ENCODE results near the gene LEPR.
"Not testable (repeated sequence)": the region's sequence is repeated elsewhere in the genome, so short reads cannot be mapped to it uniquely, and the experiment has no call there.

The LEPR gene

DNA sequence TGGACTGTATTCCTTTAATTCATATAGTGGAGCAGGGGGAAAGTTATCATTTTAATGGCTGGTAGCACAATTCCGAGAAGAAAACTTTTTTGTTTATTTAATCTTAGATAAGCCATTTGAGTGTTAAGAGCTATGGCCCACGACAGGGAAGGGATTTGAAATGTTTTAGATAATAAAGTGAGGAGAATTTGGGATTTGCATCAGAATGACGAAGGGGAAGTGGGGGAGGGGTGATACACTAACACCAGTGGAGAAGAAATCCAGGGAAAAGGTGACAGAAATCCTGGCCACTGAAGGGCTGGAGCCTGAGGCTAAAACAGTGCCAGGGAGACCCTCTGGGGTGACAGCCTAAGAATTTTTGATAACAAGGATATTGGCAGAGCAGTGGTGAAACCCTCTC lies 21.0 kb downstream of the LEPR start:
- H3K4me1 ChIP-seq (ENCODE audit: insufficient read depth, low read length), result peaks cover 4% of the 10 kb centered on the region
- no peaks in the 10 kb centered on the region for H3K36me3 ChIP-seq (ENCODE audit: insufficient read depth, low read length)

DNA sequence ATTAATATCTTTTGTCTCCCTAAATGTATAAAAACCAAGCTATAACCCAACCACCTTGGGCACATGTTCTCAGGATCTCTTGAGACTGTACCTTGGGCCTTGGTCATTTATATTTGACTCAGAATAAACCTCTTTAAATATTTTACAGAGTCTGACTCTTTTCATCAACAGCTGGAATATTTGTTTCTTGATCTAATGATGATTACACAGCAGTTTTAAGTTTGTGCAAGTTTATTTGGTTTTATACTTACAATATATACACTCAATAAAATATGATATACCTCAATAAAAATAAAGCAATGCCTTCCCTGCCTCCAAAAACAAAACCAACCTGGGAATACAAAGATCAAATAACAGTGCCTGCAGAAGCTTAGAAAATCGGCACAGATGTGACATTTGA lies 22.0 kb downstream of the LEPR start:
- H3K9ac ChIP-seq (ENCODE audit: low read length), result no peak overlapping the region
- no peaks in the 10 kb centered on the region for H3K27me3 ChIP-seq (ENCODE audit: control insufficient read depth in 1 of 2, insufficient read depth in 2 of 2, low read length in 2 of 2)
- no peaks in the 10 kb centered on the region for H3K36me3 ChIP-seq (ENCODE audit: insufficient read depth, low read length)
- H3K9me3 ChIP-seq (ENCODE audit: low read length), result no peaks in the 10 kb centered on the region
- no peak overlapping the region for H3K27ac ChIP-seq (ENCODE audit: low read depth, low read length)
- H3K4me3 ChIP-seq (ENCODE audit: low read depth in 1 of 2, low read length in 2 of 2), result no peak overlapping the region
- no peaks in the 10 kb centered on the region for H3K4me1 ChIP-seq (ENCODE audit: insufficient read depth, low read length)

More for the DNA sequence above, 21.0 kb downstream of the LEPR start:
- H3K4me3 ChIP-seq (ENCODE audit: low read depth in 1 of 2, low read length in 2 of 2), result no peak overlapping the region
- H3K9me3 ChIP-seq (ENCODE audit: low read length), result no peaks in the 10 kb centered on the region
- H3K27ac ChIP-seq (ENCODE audit: low read depth, low read length), result no peak overlapping the region
- no peak overlapping the region for H3K9ac ChIP-seq (ENCODE audit: low read length)
- H3K27me3 ChIP-seq (ENCODE audit: control insufficient read depth in 1 of 2, insufficient read depth in 2 of 2, low read length in 2 of 2), result no peaks in the 10 kb centered on the region

DNA sequence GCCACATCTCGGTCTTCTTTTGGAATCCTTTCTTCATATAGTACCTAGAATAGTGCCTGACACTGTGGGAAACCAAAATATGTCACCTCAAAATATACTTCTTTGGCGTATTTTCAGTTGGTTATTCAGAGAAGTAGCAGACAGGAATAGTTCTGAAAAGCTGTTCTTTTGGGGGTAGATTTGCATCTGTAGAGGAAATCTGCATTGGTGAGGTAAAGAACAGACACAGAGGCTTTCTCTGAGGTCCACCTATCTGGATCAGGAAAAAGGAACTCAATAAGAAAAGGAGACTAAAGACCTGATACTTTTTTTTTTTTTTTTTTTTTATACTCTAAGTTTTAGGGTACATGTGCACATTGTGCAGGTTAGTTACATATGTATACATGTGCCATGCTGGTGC lies 23.2 kb downstream of the LEPR start:
- H3K4me1 ChIP-seq (ENCODE audit: insufficient read depth, low read length), result no peaks in the 10 kb centered on the region
- no peaks in the 10 kb centered on the region for H3K36me3 ChIP-seq (ENCODE audit: insufficient read depth, low read length)
- H3K27me3 ChIP-seq (ENCODE audit: control insufficient read depth in 1 of 2, insufficient read depth in 2 of 2, low read length in 2 of 2), result no peaks in the 10 kb centered on the region
- no peaks in the 10 kb centered on the region for H3K9me3 ChIP-seq (ENCODE audit: low read length)
- H3K27ac ChIP-seq (ENCODE audit: low read depth, low read length), result no peak overlapping the region
- H3K4me3 ChIP-seq (ENCODE audit: low read depth in 1 of 2, low read length in 2 of 2), result no peak overlapping the region
- no peak overlapping the region for H3K9ac ChIP-seq (ENCODE audit: low read length)

DNA sequence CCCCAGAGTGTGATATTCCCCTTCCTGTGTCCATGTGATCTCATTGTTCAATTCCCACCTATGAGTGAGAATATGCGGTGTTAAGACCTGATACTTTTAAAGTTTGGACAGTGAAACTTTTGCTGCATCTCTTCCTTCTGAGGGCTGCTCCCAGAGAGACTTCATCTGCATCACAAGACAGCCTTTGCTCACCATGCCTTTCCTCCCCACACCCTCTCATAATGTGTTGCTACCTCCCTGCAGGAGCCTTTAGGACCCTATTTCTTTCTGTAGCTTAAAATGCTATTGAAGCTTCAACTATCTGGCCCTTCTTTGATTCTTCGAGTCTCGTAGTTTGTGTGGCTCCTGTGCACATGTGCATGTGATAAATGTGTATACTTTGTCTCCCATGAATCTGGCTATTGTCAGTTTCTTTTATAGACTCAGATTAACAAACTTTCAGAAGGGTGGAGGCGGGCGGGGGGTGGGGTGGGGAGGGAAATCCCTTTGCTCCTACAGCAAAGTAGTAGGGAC lies 23.7 kb downstream of the LEPR start:
- H3K27ac ChIP-seq (ENCODE audit: low read depth, low read length), result no peak overlapping the region
- no peaks in the 10 kb centered on the region for H3K27me3 ChIP-seq (ENCODE audit: control insufficient read depth in 1 of 2, insufficient read depth in 2 of 2, low read length in 2 of 2)
- no peak overlapping the region for H3K4me3 ChIP-seq (ENCODE audit: low read depth in 1 of 2, low read length in 2 of 2)

DNA sequence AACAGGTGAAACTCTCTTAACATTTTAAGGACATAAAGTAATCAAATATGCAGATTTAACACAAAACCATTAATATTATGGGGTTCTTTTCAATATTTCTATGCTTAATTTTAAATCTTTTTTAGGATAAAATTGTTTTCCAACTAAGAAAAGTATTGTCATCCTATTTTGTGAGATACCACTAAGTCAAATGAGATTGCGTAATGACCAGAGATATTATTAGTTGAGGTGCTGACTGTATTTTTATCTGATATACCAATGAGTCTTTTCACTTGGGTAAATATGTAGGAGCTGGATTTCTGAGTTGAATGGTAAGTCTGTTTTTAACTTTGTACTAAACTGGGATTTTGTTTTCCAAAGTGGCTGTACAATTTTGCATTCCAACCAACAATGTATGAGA lies 25.4 kb downstream of the LEPR start:
- Histone ChIP-seq H3K36me3 (ENCODE audit: insufficient read depth, low read length) (no peaks in the 10 kb centered on the region), H3K9ac (ENCODE audit: low read length) (no peak overlapping the region), H3K27me3 (ENCODE audit: control insufficient read depth in 1 of 2, insufficient read depth in 2 of 2, low read length in 2 of 2) (no peaks in the 10 kb centered on the region), H3K4me1 (ENCODE audit: insufficient read depth, low read length) (no peaks in the 10 kb centered on the region), H3K27ac (ENCODE audit: low read depth, low read length) (no peak overlapping the region), H3K9me3 (ENCODE audit: low read length) (no peaks in the 10 kb centered on the region), H3K4me3 (ENCODE audit: low read depth in 1 of 2, low read length in 2 of 2) (no peak overlapping the region)

More for the DNA sequence above, 23.7 kb downstream of the LEPR start:
- no peaks in the 10 kb centered on the region for H3K4me1 ChIP-seq (ENCODE audit: insufficient read depth, low read length)
- H3K9ac ChIP-seq (ENCODE audit: low read length), result no peak overlapping the region
- H3K9me3 ChIP-seq (ENCODE audit: low read length), result no peaks in the 10 kb centered on the region
- no peaks in the 10 kb centered on the region for H3K36me3 ChIP-seq (ENCODE audit: insufficient read depth, low read length)

DNA sequence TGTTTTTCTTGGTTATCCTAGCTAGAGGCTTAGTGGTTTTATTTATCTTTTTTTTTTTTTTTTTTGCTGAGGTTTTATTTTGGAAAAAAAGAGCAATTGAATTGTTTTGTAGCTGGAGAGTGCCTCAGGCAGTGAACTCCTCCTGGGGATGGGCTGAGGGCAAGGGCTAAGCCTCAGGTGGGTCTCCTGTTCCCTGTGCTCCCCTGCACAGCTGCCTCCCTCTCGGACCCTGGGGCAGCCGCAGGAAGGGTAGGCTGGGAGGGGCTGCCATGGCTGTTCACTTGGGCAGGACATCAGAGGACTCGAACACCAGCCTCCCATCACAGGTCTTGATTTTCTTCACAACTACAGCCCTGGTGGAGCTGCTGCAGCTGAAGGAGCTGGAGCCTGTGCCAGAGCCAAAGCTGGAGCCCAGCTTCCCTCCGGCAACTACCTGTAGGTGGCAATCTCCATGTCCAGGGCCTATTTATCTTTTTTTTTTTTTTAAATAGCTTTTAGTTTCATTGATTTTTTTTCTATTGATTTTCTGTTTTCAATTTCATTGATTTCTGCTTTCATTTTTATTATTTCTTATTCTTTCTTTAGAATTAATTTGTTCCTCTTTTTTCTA lies 28.9 kb downstream of the LEPR start:
- Histone ChIP-seq H3K9ac (ENCODE audit: low read length) (no peak overlapping the region), H3K36me3 (ENCODE audit: insufficient read depth, low read length) (no peaks in the 10 kb centered on the region), H3K27me3 (ENCODE audit: control insufficient read depth in 1 of 2, insufficient read depth in 2 of 2, low read length in 2 of 2) (no peaks in the 10 kb centered on the region), H3K4me1 (ENCODE audit: insufficient read depth, low read length) (no peaks in the 10 kb centered on the region), H3K9me3 (ENCODE audit: low read length) (no peaks in the 10 kb centered on the region), H3K27ac (ENCODE audit: low read depth, low read length) (no peak overlapping the region), H3K4me3 (ENCODE audit: low read depth in 1 of 2, low read length in 2 of 2) (no peak overlapping the region)

DNA sequence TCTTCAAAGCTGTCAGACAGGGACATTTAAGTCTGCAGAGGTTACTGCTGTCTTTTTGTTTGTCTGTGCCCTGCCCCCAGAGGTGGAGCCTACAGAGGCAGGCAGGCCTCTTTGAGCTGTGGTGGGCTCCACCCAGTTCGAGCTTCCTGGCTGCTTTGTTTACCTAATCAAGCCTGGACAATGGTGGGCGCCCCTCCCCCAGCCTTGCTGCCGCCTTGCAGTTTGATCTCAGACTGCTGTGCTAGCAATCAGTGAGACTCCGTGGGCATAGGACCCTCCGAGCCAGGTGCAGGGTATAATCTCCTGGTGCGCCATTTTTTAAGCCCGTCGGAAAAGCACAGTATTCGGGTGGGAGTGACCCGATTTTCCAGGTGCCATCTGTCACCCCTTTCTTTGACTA lies 35.2 kb downstream of the LEPR start:
- H3K4me3 ChIP-seq (ENCODE audit: low read depth in 1 of 2, low read length in 2 of 2); H3K9me3 ChIP-seq (ENCODE audit: low read length); H3K4me1 ChIP-seq (ENCODE audit: insufficient read depth, low read length); H3K27me3 ChIP-seq (ENCODE audit: control insufficient read depth in 1 of 2, insufficient read depth in 2 of 2, low read length in 2 of 2); H3K9ac ChIP-seq (ENCODE audit: low read length); H3K27ac ChIP-seq (ENCODE audit: low read depth, low read length); H3K36me3 ChIP-seq (ENCODE audit: insufficient read depth, low read length): not testable (repeated sequence)

DNA sequence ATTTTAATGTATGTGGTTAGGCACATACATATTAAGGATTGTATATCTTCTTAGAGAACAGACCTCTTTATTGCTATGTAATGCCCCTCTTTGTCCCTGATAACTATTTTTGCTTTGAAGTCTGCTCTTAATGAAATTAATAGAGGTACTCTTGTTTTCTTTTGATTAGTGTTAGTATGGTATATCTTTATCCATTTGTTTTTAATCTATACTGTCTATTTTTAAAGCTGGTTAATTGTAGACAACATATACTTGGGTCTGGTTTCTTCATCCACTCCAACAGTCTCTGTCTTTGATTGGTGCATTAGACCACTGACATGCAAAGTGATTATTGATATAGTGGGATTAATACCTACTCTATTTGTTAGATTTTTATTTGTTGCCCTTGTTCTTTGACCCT lies 36.0 kb downstream of the LEPR start:
- Histone ChIP-seq H3K36me3 (ENCODE audit: insufficient read depth, low read length) (no peaks in the 10 kb centered on the region), H3K9me3 (ENCODE audit: low read length) (no peaks in the 10 kb centered on the region), H3K4me1 (ENCODE audit: insufficient read depth, low read length) (no peaks in the 10 kb centered on the region), H3K4me3 (ENCODE audit: low read depth in 1 of 2, low read length in 2 of 2) (no peak overlapping the region), H3K27me3 (ENCODE audit: control insufficient read depth in 1 of 2, insufficient read depth in 2 of 2, low read length in 2 of 2) (no peaks in the 10 kb centered on the region), H3K27ac (ENCODE audit: low read depth, low read length) (no peak overlapping the region), H3K9ac (ENCODE audit: low read length) (no peak overlapping the region)

DNA sequence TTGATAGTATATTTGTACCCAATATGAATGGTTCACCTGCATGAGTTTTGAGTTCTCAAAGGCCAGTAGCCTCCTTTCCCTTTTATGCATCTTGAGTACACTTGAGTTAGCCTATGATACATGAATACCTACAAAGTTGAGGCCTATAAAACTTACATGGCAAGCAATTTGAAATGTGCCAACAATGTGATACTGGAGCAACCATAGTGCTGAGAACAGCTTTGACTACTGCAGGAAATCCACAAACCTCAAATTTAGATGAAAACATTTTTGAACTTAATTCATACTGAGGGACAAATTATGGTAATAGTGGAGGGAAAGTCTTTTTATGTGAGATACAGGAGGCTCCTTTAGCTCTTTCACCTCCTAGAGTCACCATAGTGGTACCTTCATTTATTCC lies 37.4 kb downstream of the LEPR start:
- Histone ChIP-seq H3K4me1 (ENCODE audit: insufficient read depth, low read length) (no peaks in the 10 kb centered on the region), H3K27me3 (ENCODE audit: control insufficient read depth in 1 of 2, insufficient read depth in 2 of 2, low read length in 2 of 2) (no peaks in the 10 kb centered on the region), H3K36me3 (ENCODE audit: insufficient read depth, low read length) (no peaks in the 10 kb centered on the region), H3K9ac (ENCODE audit: low read length) (no peak overlapping the region), H3K27ac (ENCODE audit: low read depth, low read length) (no peak overlapping the region), H3K4me3 (ENCODE audit: low read depth in 1 of 2, low read length in 2 of 2) (no peak overlapping the region), H3K9me3 (ENCODE audit: low read length) (no peaks in the 10 kb centered on the region)

DNA sequence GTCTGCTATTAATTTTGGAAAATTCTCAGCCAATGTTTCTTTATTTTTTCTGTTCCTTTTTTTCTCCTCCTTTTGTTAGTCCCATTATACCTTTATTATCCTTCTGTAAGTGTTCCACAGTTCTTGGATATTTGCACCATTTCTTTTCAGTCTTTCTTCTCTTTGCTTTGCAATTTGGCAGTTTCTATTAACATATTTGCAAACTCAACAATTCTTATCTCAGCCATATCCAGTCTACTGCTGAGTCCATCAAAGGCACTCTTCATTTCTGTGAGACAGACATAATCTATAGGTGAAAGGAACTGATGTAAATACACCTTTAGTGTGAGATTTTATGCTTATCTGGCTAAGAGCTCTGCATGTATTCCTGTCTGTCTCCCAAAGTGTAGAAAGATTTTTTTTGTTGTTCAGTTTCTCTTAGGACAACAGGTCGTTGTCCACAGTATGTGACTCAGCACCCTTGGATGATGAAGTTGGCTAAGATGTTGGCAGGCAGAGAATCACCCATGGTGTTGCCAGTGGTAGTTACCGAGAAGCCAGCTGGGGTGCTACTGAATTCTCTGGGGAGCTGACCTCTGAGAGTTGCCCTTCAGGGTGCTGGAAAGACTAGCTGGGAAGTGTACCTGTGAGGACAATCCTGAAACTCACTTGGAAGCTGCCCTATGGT lies 38.4 kb downstream of the LEPR start:
- no peak overlapping the region for H3K27ac ChIP-seq (ENCODE audit: low read depth, low read length)
- no peaks in the 10 kb centered on the region for H3K9me3 ChIP-seq (ENCODE audit: low read length)
- no peaks in the 10 kb centered on the region for H3K4me1 ChIP-seq (ENCODE audit: insufficient read depth, low read length)
- no peaks in the 10 kb centered on the region for H3K36me3 ChIP-seq (ENCODE audit: insufficient read depth, low read length)
- no peak overlapping the region for H3K4me3 ChIP-seq (ENCODE audit: low read depth in 1 of 2, low read length in 2 of 2)
- no peak overlapping the region for H3K9ac ChIP-seq (ENCODE audit: low read length)
- H3K27me3 ChIP-seq (ENCODE audit: control insufficient read depth in 1 of 2, insufficient read depth in 2 of 2, low read length in 2 of 2), result no peaks in the 10 kb centered on the region

DNA sequence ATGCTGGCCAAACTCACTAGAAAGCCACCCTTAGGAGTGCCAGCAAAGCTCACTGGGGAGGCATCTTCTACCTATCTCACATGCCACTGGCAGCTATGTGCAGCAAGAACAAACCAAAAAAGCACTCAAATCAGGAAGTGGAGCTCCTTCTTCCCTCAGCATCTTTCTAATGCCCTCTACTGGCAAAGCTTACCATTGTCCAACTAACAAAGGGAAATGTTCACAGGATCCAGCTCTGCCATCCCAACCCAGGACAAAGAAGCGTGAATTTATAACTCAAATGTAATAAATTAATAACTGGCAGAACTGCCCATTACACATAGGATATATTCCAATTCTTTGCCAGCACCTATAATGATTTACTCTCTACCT lies 38.9 kb downstream of the LEPR start:
- Histone ChIP-seq H3K4me3 (ENCODE audit: low read depth in 1 of 2, low read length in 2 of 2) (no peak overlapping the region), H3K9ac (ENCODE audit: low read length) (no peak overlapping the region), H3K36me3 (ENCODE audit: insufficient read depth, low read length) (no peaks in the 10 kb centered on the region), H3K27me3 (ENCODE audit: control insufficient read depth in 1 of 2, insufficient read depth in 2 of 2, low read length in 2 of 2) (no peaks in the 10 kb centered on the region), H3K9me3 (ENCODE audit: low read length) (no peaks in the 10 kb centered on the region), H3K4me1 (ENCODE audit: insufficient read depth, low read length) (no peaks in the 10 kb centered on the region), H3K27ac (ENCODE audit: low read depth, low read length) (no peak overlapping the region)

DNA sequence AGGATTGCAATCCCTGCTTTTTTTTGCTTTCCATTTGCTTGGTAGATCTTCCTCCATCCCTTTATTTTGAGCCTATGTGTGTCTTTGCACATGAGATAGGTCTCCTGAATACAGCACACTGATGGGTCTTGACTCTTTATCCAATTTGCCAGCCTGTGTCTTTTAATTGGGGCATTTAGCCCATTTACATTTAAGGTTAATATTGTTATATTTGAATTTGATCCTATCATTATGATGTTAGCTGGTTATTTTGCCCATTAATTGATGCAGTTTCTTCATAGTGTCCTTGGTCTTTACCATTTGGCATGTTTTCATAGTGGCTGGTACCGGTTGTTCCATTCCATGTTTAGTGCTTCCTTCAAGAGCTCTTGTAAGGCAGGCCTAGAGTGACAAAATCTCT lies 45.4 kb downstream of the LEPR start:
- H3K4me1 ChIP-seq (ENCODE audit: insufficient read depth, low read length); H3K9me3 ChIP-seq (ENCODE audit: low read length); H3K36me3 ChIP-seq (ENCODE audit: insufficient read depth, low read length); H3K9ac ChIP-seq (ENCODE audit: low read length); H3K27ac ChIP-seq (ENCODE audit: low read depth, low read length); H3K4me3 ChIP-seq (ENCODE audit: low read depth in 1 of 2, low read length in 2 of 2); H3K27me3 ChIP-seq (ENCODE audit: control insufficient read depth in 1 of 2, insufficient read depth in 2 of 2, low read length in 2 of 2): not testable (repeated sequence)
